Measurements from ENCODE around the gene TOGARAM2.

- no peak for TF ChIP-seq POLR2A (IDR thresholded peaks at IDR 0.05)
- TF ChIP-seq CTCF (IDR thresholded peaks at IDR 0.05 in 4 of 5, conservative IDR thresholded peaks at IDR 0.05 in 1 of 5), result no peak
These were observed 23.7 kb downstream of the TOGARAM2 start for GRCh38 chr2:29004755-29005154.
